ENCODE results near the gene PADI4.
"Not testable (repeated sequence)": the region's sequence is repeated elsewhere in the genome, so short reads cannot be mapped to it uniquely, and the experiment has no call there.

PADI4 gene

GRCh38 chr1:17315542-17316130, 7.6 kb downstream of the PADI4 start:
- no peak for DNase-seq

- DNase-seq = no peak
Observed at GRCh38 chr1:17316704-17317103, 8.7 kb downstream of the PADI4 start.

GRCh38 chr1:17318262-17318661, 10.3 kb downstream of the PADI4 start:
- DNase-seq = no peak

DNA sequence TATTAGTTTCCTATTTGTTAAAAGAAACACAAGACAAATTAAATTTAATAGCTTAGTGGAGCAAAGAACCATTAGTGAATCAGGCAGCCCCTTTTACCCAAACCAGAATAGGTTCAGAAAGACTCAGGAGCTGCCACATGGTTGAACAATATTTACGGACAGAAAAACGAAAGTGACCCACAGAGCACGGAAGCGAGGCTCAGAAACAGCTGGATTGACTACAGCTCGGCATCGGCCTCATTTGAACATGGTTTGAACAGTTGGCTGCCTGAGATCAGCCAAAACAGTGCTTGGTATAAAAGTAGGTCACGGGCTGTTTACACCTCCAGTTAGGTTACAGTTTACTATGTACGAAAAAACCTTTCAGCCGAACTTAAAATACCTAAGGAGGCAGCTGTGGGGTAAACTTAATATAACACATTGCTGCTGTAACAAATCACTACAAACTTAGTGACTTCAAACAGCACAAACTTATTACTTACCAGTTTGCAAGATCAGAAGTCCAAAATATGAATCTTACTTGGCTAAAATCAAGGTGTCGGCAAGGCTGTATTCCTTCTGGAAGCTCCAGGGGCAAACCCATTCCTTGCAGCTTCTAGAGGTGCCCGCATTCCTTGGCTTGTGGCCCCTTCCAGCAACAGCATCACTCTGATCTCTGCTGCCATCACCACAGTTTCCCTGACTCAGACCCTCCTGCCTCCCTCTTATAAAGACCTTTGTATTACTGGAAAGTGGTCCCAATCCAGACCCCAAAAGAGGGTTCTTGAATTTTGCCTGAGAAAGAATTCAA, 11.8 kb downstream of the PADI4 start:
- DNase-seq = no peak

GRCh38 chr1:17321857-17322390, 13.9 kb downstream of the PADI4 start:
- DNase-seq = not testable (repeated sequence)

DNA sequence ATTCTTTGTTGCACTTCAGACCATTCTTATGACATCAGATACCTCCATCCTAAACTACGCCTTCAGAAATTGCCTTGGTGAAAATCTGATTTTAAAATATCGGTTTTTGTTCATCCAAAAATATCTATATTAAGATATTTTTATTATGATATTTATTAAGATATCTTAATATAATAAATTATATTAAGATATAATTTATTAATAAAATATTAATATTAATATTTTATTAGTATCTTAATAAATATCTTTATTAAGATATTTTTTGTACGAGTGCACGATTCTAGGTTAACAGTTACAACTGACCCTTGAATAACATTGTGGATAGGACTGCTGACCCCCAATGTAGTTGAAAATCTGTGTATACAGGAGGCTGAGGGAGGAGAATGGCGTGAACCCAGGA, 20.9 kb downstream of the PADI4 start:
- DNase-seq = no peak

GRCh38 chr1:17329610-17330009, 21.6 kb downstream of the PADI4 start:
- no peak for DNase-seq

- DNase-seq = no peak
Observed at GRCh38 chr1:17330856-17331255, 22.9 kb downstream of the PADI4 start.

GRCh38 chr1:17333081-17333480, 25.1 kb downstream of the PADI4 start:
- no peak for DNase-seq

- peak; percentile 29 for DNase-seq
Observed at GRCh38 chr1:17335821-17336710, 28.1 kb downstream of the PADI4 start.

- DNase-seq = no peak
Observed at GRCh38 chr1:17338706-17339493, 30.9 kb downstream of the PADI4 start.

- DNase-seq = no peak
Observed at GRCh38 chr1:17339521-17339920, 31.5 kb downstream of the PADI4 start.

DNA sequence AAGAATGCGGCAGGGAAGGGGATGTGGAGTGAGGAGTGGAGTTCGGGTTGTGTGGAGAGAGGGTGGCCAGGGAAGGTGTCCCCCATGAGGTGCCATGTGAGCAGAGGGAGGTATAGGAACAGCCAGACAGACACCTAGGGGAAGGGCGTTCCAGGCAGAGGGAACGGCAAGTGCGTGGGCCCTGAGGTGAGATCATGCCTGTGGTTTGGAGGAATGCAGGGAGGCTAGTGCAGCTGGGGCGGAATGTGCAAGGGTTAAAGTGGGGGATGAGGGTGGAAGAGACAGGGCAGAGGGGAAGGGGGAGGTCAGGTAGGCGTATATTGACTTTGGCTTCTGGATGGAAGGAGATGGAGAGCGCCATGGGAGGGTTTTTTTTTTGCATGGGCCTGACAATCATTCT, 32.4 kb downstream of the PADI4 start:
- DNase-seq = no peak

DNA sequence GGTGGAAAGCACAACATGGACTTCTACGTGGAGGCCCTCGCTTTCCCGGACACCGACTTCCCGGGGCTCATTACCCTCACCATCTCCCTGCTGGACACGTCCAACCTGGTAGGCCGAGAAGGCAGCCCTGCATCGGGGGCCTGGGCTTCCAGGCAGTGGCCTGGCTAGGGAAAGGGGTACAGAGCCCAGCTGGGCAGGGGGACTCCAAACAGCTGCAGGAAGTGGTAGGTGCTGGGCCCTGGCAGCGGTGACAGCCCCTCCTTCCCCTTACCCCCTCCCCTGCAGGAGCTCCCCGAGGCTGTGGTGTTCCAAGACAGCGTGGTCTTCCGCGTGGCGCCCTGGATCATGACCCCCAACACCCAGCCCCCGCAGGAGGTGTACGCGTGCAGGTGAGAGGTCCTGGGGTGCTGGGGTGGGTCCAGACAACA, 34.0 kb downstream of the PADI4 start:
- DNase-seq = no peak

GRCh38 chr1:17345506-17345905, 37.5 kb downstream of the PADI4 start:
- DNase-seq = not testable (repeated sequence)

GRCh38 chr1:17346046-17346789, 38.2 kb downstream of the PADI4 start:
- no peak for DNase-seq

DNA sequence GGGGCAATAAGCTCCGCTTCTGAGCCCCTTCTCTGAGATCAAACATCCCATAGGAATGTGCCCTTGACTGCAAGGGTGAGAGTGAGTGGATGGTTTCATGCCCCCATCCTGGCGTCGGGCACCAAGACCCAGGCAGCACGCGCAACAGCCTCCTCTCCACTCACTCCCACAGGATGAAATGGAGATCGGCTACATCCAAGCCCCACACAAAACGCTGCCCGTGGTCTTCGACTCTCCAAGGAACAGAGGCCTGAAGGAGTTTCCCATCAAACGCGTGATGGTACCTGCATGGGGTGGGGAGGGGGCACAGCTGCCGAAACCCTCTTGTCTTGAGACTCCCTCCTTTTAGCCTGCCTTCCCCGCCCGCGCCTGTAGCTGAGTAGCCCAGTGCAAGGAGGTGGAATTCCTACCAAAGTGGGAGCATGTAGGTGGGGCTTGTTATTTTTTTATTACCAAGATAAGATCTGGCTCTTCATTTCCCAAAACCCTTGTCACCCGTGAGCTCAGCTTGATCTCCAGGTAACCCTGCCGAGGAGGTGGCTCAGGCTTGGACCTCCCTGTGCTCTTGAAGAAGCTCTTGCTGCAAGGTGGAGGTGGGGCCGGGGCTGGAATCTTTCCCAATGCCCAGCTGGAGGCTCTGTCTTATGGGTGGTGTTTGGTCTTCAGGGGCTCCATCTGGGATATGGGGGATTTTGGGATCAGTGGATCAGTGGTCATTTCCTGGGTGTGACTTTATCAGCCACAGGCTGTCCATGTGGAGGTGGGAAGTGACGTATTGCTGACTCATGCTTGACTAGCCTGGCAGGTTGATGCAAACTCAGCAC, 40.0 kb downstream of the PADI4 start:
- no peak for DNase-seq

GRCh38 chr1:17348593-17349234, 40.7 kb downstream of the PADI4 start:
- DNase-seq = no peak

- no peak for DNase-seq
Observed at GRCh38 chr1:17350083-17350482, 42.1 kb downstream of the PADI4 start.

DNA sequence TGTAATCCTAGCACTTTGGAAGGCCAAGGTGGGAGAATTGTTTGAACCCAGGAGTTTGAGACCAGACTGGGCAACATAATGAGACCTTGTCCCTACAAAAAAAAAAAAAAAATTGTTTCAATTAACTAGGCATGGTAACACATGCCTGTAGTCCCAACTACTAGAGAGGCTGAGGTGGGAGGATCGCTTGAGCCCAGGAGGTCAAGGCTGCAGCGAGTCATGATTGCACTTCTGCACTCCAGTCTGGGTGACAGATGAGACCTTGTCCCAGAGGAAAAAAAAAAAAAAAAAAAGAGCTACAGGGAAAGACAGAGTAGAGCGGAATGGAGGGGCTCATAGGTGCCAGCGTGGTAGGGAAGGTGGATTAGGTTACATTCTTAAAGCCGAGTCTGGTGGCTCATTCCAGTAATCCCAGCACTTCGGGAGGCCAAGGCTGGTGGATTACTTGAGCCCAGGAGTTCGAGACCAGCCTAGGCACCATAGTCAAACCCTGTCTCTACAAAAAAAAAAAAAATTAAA, 43.0 kb downstream of the PADI4 start:
- DNase-seq = no peak

Data from NCI-H2029 (cell line).